Measurements from ENCODE around the gene GANC. TPM values are rescaled to one million over a fixed set of nuclear protein-coding genes. Genes with fewer than 3 reads are reported as not detected.

GANC gene
- total RNA-seq, 1 donor: 32.5 TPM

- DNase-seq (ENCODE audit: low read depth): no peak
- no peak overlapping the region for H3K4me3 ChIP-seq (ENCODE audit: low read depth, low read length)
- TF ChIP-seq, protein P1, sequence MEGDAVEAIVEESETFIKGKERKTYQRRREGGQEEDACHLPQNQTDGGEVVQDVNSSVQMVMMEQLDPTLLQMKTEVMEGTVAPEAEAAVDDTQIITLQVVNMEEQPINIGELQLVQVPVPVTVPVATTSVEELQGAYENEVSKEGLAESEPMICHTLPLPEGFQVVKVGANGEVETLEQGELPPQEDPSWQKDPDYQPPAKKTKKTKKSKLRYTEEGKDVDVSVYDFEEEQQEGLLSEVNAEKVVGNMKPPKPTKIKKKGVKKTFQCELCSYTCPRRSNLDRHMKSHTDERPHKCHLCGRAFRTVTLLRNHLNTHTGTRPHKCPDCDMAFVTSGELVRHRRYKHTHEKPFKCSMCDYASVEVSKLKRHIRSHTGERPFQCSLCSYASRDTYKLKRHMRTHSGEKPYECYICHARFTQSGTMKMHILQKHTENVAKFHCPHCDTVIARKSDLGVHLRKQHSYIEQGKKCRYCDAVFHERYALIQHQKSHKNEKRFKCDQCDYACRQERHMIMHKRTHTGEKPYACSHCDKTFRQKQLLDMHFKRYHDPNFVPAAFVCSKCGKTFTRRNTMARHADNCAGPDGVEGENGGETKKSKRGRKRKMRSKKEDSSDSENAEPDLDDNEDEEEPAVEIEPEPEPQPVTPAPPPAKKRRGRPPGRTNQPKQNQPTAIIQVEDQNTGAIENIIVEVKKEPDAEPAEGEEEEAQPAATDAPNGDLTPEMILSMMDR (IDR thresholded peaks at IDR 0.05; ENCODE audit: insufficient read depth, low read length): no peak
These were observed 128.8 kb downstream of the GANC start for GRCh38 chr15:42401544-42402454.

DNA sequence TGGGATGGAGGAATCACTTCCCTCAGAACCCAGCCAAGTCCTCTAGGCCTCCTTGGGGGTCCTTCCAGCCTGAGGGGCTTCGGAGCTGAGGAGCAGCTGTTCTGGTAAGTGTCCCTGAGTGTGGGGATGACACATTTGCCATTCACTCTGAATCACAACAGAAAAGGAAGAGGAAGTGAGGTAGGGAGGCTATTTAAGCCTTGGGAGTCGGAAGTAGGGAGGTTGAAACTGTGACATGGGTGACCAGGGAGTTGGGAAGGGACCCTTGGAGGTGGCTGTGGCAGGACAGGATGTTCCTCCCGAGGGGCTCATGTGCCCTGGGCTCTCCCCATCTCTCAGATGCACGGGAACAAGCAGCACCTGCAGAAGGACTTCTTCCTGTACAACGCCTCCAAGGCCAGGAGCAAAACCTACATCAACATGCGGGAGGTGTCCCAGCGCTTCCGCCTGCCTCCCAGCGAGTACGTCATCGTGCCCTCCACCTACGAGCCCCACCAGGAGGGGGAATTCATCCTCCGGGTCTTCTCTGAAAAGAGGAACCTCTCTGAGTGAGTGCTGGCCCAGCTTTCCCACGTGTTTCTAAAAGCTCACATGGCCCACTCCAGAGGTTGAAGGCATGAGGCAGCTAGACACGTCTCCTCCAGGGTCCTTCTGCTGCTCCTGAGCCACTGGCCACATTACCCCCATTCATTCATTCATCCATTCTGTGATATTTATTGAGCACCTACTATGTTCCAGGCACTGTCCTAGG, 129.6 kb downstream of the GANC start:
- H3K4me3 ChIP-seq (ENCODE audit: low read depth, low read length): no peak overlapping the region
- DNase-seq (ENCODE audit: low read depth): no peak
- TF ChIP-seq, protein P1 (IDR thresholded peaks at IDR 0.05; ENCODE audit: insufficient read depth, low read length): no peak

- H3K4me3 ChIP-seq (ENCODE audit: low read depth, low read length): no peak overlapping the region
- TF ChIP-seq, protein P1 (IDR thresholded peaks at IDR 0.05; ENCODE audit: insufficient read depth, low read length): no peak
- DNase-seq (ENCODE audit: low read depth): no peak
These were observed 130.4 kb downstream of the GANC start for GRCh38 chr15:42403389-42403788.

GRCh38 chr15:42404461-42405235, 131.6 kb downstream of the GANC start:
- DNase-seq (ENCODE audit: low read depth): no peak
- TF ChIP-seq, protein P1 (IDR thresholded peaks at IDR 0.05; ENCODE audit: insufficient read depth, low read length): no peak
- no peak overlapping the region for H3K4me3 ChIP-seq (ENCODE audit: low read depth, low read length)

- no peak overlapping the region for H3K4me3 ChIP-seq (ENCODE audit: low read depth, low read length)
- TF ChIP-seq, protein P1 (IDR thresholded peaks at IDR 0.05; ENCODE audit: insufficient read depth, low read length): no peak
- peak; percentile 16 for DNase-seq (ENCODE audit: low read depth)
These were observed 133.0 kb downstream of the GANC start for GRCh38 chr15:42405863-42406482.

Other genes with a start within 250 kb of the GANC start
- not detected in 2 replicates for gene PLA2G4D, start 178.6 kb upstream of the GANC start, total RNA-seq (ENCODE audit: low replicate concordance)
- not detected in 2 replicates for gene PLA2G4F, start 116.6 kb upstream of the GANC start, total RNA-seq (ENCODE audit: low replicate concordance)
- 61.8 and 174 TPM in 2 replicates for gene VPS39, start 64.9 kb upstream of the GANC start, total RNA-seq (ENCODE audit: low replicate concordance)
- gene TMEM87A, start 232 bp downstream of the GANC start, total RNA-seq (ENCODE audit: low replicate concordance): 71.5 and 79.8 TPM in 2 replicates
- 1.6 and 2.5 TPM in 2 replicates for gene CAPN3, start 86.3 kb downstream of the GANC start, total RNA-seq (ENCODE audit: low replicate concordance)
- 72.8 and 203 TPM in 2 replicates for gene ZNF106, start 217.9 kb downstream of the GANC start, total RNA-seq (ENCODE audit: low replicate concordance)
- gene SNAP23, start 222.4 kb downstream of the GANC start, total RNA-seq (ENCODE audit: low replicate concordance): 39.8 and 87.4 TPM in 2 replicates

All from fibroblast of the aortic adventitia (primary cell).